Thoracic aorta (tissue), 2 donors: Measurements from ENCODE around the gene TLCD5. TPM values are rescaled to one million over a fixed set of nuclear protein-coding genes. Genes with fewer than 3 reads are reported as not detected.

Experiments
- ATAC-seq: fragments of 150-250 bp; one replicate; pipeline ENCODE4 v1.8.0; 2017; ENCODE audit warnings: low read depth; ENCODE audit not compliant: insufficient number of reproducible peaks, low FRiP score
- DNase-seq: peaks from one replicate; pipeline ENCODE4 v3.0.0-alpha.2; 2020; ENCODE audit warnings: low spot score
- H3K27ac ChIP-seq, 2 donors: fragments of 200-600 bp; sonication (generic); 1 replicate in 1 of 2; 2 replicates in 1 of 2; pipeline ENCODE4 v1.5.1; 2016; ENCODE audit warnings: mild to moderate bottlenecking in 2 of 2, moderate library complexity in 2 of 2
- H3K27me3 ChIP-seq: fragments of 200-600 bp; sonication (generic); replicated peaks from 2 replicates; pipeline ENCODE4 v1.6.0; 2016; ENCODE audit warnings: mild to moderate bottlenecking; ENCODE audit not compliant: insufficient read depth
- H3K36me3 ChIP-seq: fragments of 200-600 bp; sonication (generic); one replicate; pipeline ENCODE4 v1.5.1; 2016
- H3K4me1 ChIP-seq, 2 donors: fragments of 200-600 bp; sonication (generic); 1 replicate in 1 of 2; 2 replicates in 1 of 2; pipeline versions ENCODE4 v1.5.1 to v1.6.0; 2016; ENCODE audit warnings: low read depth in 2 of 2, mild to moderate bottlenecking in 1 of 2; ENCODE audit not compliant: control insufficient read depth in 1 of 2
- H3K4me3 ChIP-seq: fragments of 200-600 bp; sonication (generic); 2 replicates; pipeline ENCODE4 v1.5.1; 2016; ENCODE audit warnings: mild to moderate bottlenecking
- H3K9me3 ChIP-seq: fragments of 200-600 bp; sonication (generic); 2 replicates; pipeline ENCODE4 v1.5.1; 2016
- total RNA-seq, 2 donors: library from RNA; depleted of rRNA; stranded (reverse); fragments of >200 nt; gene quantifications; one replicate each; pipeline versions ENCODE4 v1.1.0 to v1.2.3, GENCODE V29; 2016
- TF ChIP-seq, protein P1 (sequence below): fragments of 200-600 bp; sonication (generic); IDR thresholded peaks from one replicate; pipeline ENCODE4 v1.5.1; 2019; ENCODE audit warnings: antibody characterized with exemption

The TLCD5 gene
- total RNA-seq, 2 donors from 2014 or later = 8.0 to 10.7 TPM

DNA sequence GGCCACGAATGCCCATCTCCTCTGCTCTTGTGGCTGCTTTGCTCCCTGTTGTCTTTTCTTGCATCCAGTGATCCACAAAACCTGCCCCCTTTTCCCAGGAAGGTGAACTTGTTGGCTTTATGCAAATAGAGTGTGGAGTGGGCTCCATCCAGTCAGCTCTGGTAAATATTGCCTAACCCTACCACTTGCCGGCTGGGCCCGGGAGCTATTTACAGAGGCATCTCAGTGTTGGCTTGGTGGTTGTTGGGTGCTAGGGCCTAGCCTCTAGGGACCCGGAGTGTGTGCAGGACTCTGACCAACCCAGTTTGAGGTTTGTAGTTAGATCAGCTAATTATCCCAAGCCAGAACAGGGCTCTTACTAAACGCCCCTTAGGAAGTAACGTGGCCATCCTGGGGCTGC, 40.8 kb upstream of the TLCD5 start:
- DNase-seq = no peak
- Histone ChIP-seq H3K27ac (no peak overlapping the region), H3K9me3 (no peaks in the 10 kb centered on the region), H3K36me3 (no peaks in the 10 kb centered on the region), H3K4me3 (no peak overlapping the region), H3K27me3 (no peaks in the 10 kb centered on the region), H3K4me1 (no peaks in the 10 kb centered on the region)
- TF ChIP-seq, protein P1, sequence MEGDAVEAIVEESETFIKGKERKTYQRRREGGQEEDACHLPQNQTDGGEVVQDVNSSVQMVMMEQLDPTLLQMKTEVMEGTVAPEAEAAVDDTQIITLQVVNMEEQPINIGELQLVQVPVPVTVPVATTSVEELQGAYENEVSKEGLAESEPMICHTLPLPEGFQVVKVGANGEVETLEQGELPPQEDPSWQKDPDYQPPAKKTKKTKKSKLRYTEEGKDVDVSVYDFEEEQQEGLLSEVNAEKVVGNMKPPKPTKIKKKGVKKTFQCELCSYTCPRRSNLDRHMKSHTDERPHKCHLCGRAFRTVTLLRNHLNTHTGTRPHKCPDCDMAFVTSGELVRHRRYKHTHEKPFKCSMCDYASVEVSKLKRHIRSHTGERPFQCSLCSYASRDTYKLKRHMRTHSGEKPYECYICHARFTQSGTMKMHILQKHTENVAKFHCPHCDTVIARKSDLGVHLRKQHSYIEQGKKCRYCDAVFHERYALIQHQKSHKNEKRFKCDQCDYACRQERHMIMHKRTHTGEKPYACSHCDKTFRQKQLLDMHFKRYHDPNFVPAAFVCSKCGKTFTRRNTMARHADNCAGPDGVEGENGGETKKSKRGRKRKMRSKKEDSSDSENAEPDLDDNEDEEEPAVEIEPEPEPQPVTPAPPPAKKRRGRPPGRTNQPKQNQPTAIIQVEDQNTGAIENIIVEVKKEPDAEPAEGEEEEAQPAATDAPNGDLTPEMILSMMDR = no peak
- no peak for ATAC-seq

DNA sequence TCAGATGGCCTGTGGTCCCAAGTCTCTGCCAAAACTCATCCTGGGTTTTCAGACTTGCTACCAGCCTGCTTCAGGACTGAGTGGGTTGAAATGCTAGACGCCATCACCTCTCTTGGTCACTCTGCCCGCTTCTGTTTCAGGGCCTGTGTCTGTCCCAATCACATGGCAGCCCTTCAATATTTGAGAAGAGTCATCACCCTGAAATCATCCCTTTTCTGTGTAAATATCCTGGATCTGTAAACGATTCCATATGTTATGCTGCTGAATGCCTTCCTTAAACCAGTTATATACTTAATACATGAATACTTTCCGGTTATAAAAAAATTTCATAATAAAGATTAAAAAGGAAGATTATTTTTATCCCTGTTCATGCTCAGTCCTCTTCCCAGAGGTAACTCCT, 39.8 kb upstream of the TLCD5 start:
- Histone ChIP-seq H3K36me3 (no peaks in the 10 kb centered on the region), H3K4me1 (no peaks in the 10 kb centered on the region), H3K4me3 (no peak overlapping the region), H3K27ac (no peak overlapping the region), H3K9me3 (no peaks in the 10 kb centered on the region), H3K27me3 (no peaks in the 10 kb centered on the region)
- ATAC-seq = no peak
- DNase-seq = no peak
- TF ChIP-seq, protein P1 = no peak

DNA sequence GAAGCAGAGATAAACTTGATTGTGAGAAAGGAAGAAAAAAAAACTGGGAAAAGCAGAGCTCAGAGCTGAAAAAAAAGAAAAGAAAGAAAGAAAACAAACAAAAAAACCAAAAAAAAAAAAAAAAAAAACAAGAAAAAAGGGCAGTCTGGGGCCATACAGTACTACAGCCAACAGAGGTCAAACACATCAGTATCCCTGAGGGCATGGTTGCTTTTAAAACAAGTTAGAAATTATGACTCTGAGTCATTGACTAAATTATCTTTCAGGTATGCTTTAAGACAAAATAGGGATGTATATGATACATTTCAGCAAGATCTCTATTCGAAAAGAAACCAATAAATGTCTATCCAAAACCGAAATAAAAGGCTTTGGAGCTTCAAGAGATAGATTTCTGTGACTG, 37.1 kb upstream of the TLCD5 start:
- Histone ChIP-seq H3K36me3 (no peaks in the 10 kb centered on the region), H3K4me1 (no peaks in the 10 kb centered on the region), H3K9me3 (no peaks in the 10 kb centered on the region), H3K27ac (no peak overlapping the region), H3K27me3 (no peaks in the 10 kb centered on the region), H3K4me3 (no peak overlapping the region)
- no peak for ATAC-seq
- TF ChIP-seq, protein P1 = no peak
- no peak for DNase-seq

DNA sequence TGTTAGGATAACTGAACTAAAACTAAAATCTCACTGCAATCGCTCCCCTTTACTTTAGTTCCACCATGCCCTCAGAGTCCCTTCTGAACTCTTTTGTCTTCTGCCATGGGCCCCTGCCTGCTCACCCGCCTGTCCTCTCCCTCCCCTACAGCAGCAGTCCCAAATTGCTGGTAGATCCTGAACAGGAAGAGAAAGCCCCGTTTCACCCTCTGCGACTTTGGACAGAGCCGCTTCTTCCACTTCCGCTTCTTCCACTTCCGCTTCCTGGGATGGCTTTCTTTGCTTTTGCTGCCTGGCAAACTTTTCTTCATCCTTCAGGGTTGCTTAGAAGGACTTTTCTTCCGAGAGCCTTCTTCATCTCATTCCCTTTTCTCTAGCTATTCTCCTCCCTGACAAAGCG, 35.7 kb upstream of the TLCD5 start:
- Histone ChIP-seq H3K27me3 (no peaks in the 10 kb centered on the region), H3K9me3 (no peaks in the 10 kb centered on the region), H3K4me3 (no peak overlapping the region), H3K36me3 (no peaks in the 10 kb centered on the region), H3K4me1 (no peaks in the 10 kb centered on the region), H3K27ac (no peak overlapping the region)
- TF ChIP-seq, protein P1 = no peak
- DNase-seq (no peak), ATAC-seq (no peak)

DNA sequence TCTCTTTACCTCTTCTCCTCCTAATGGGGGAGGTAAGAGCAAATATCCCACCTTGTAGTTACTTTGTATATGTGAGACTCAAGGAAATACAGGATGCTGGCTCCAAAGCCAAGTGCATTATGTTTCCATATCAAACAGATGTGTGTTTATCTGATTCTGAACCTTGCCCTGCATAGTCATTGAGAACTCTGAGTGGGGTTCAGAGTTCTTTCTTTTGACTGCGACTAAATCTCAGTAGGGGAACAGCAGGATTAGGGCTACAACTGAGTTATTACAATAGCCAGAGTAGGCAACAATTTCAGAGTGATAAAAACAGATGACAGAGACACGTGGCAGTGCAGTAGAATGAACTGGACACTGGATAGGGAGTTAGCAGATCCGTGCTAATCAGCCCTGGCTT, 34.1 kb upstream of the TLCD5 start:
- no peak for ATAC-seq
- Histone ChIP-seq H3K4me3 (no peak overlapping the region), H3K27me3 (no peaks in the 10 kb centered on the region), H3K9me3 (no peaks in the 10 kb centered on the region), H3K4me1 (no peaks in the 10 kb centered on the region), H3K27ac (no peak overlapping the region), H3K36me3 (no peaks in the 10 kb centered on the region)
- TF ChIP-seq, protein P1 = no peak
- no peak for DNase-seq
